Astrocyte (in vitro differentiated cells and primary cell): ENCODE results near the gene SEMA4D. TPM values are rescaled to one million over a fixed set of nuclear protein-coding genes. Genes with fewer than 3 reads are reported as not detected.

Experiments used
- DNase-seq: peaks from one replicate; pipeline ENCODE4 v3.0.0-alpha.2; 2010; ENCODE audit warnings: low read depth
- FAIRE-seq: peaks from 2 replicates; lab custom pipeline; 2011; peaks lifted over from hg19 to GRCh38; lab: Jason Lieb, UNC
- H2AFZ ChIP-seq: 2 replicates; pipeline ENCODE4 v1.6.0; 2012; ENCODE audit warnings: low read depth, low read length, inconsistent platforms
- H3K27ac ChIP-seq: 2 replicates; pipeline ENCODE4 v1.5.1; 2011; ENCODE audit warnings: low read depth, low read length, inconsistent platforms
- H3K27me3 ChIP-seq: 2 replicates; pipeline ENCODE4 v1.6.0; 2011; ENCODE audit warnings: low read length, inconsistent platforms; ENCODE audit not compliant: insufficient read depth
- H3K36me3 ChIP-seq: 2 replicates; pipeline ENCODE4 v1.5.1; 2011; ENCODE audit warnings: low read length, inconsistent platforms; ENCODE audit not compliant: insufficient read depth
- H3K4me1 ChIP-seq: 2 replicates; pipeline ENCODE4 v1.5.1; 2011; ENCODE audit warnings: low read length, inconsistent platforms; ENCODE audit not compliant: insufficient read depth
- H3K4me2 ChIP-seq: 2 replicates; pipeline ENCODE4 v1.6.0; 2012; ENCODE audit warnings: low read length, inconsistent platforms
- H3K4me3 ChIP-seq: 2 replicates; pipeline ENCODE4 v1.5.1; 2011; ENCODE audit warnings: low read depth, mild to moderate bottlenecking, low read length, inconsistent platforms; ENCODE audit not compliant: insufficient read depth
- H3K79me2 ChIP-seq: 2 replicates; pipeline ENCODE4 v1.6.0; 2012; ENCODE audit warnings: mild to moderate bottlenecking, low read length, inconsistent platforms; ENCODE audit not compliant: insufficient read depth
- H3K9ac ChIP-seq: 2 replicates; pipeline ENCODE4 v1.6.0; 2012; ENCODE audit warnings: mild to moderate bottlenecking, low read length, inconsistent platforms
- H3K9me3 ChIP-seq: 2 replicates; pipeline ENCODE4 v1.5.1; 2012; ENCODE audit warnings: low read depth, mild to moderate bottlenecking, low read length, inconsistent platforms; ENCODE audit not compliant: insufficient read depth
- H4K20me1 ChIP-seq: 2 replicates; pipeline ENCODE4 v1.6.0; 2012; ENCODE audit warnings: low read length, inconsistent platforms; ENCODE audit not compliant: insufficient read depth
- H3K27ac Mint-ChIP-seq: one replicate; pipeline ENCODE4 v1.8.0; 2021; ENCODE audit warnings: mild to moderate bottlenecking, mixed read lengths; ENCODE audit not compliant: unreplicated experiment
- H3K27me3 Mint-ChIP-seq: one replicate; pipeline ENCODE4 v1.8.0; 2021; ENCODE audit warnings: low read depth, mixed read lengths; ENCODE audit not compliant: unreplicated experiment
- H3K36me3 Mint-ChIP-seq: one replicate; pipeline ENCODE4 v1.8.0; 2021; ENCODE audit warnings: low read depth, mixed read lengths; ENCODE audit not compliant: unreplicated experiment
- H3K4me1 Mint-ChIP-seq: one replicate; pipeline ENCODE4 v1.8.0; 2021; ENCODE audit warnings: low read depth, mixed read lengths; ENCODE audit not compliant: unreplicated experiment
- H3K4me3 Mint-ChIP-seq: one replicate; pipeline ENCODE4 v1.8.0; 2021; ENCODE audit warnings: mild to moderate bottlenecking, moderate library complexity, mixed read lengths; ENCODE audit not compliant: unreplicated experiment
- H3K9me3 Mint-ChIP-seq: one replicate; pipeline ENCODE4 v1.8.0; 2021; ENCODE audit warnings: mild to moderate bottlenecking, mixed read lengths; ENCODE audit not compliant: unreplicated experiment
- CTCF ChIP-seq: IDR thresholded peaks from 2 replicates; pipeline ENCODE4 v1.5.1; 2011; ENCODE audit warnings: low read depth, mild to moderate bottlenecking, inconsistent platforms, low read length, moderate library complexity; ENCODE audit not compliant: insufficient read depth
- EZH2 ChIP-seq: IDR thresholded peaks from 2 replicates; pipeline ENCODE4 v1.6.1; 2012; ENCODE audit warnings: mild to moderate bottlenecking, low read length, inconsistent platforms; ENCODE audit not compliant: insufficient read depth
- total RNA-seq: library from RNA; stranded (reverse); gene quantifications from 2 replicates; pipeline ENCODE4 v1.2.1, GENCODE V29; 2021

The SEMA4D gene
- total RNA-seq, 1 donor from 2014 or later, result 6.2 TPM

- no peaks in the 10 kb centered on the region for H3K4me1 ChIP-seq
- peaks cover 6% of the 10 kb centered on the region for H3K79me2 ChIP-seq
- H4K20me1 ChIP-seq, result peaks cover 16% of the 10 kb centered on the region
- H3K9me3 ChIP-seq, result no peaks in the 10 kb centered on the region
- H3K9ac ChIP-seq, result no peak overlapping the region
- TF ChIP-seq EZH2, result no peak
- TF ChIP-seq CTCF, result no peak
- H3K27ac Mint-ChIP-seq, result no peak overlapping the region
- no peaks in the 10 kb centered on the region for H3K27me3 Mint-ChIP-seq
- H3K4me3 Mint-ChIP-seq, result no peak overlapping the region
- H3K4me3 ChIP-seq, result no peak overlapping the region
- H3K4me2 ChIP-seq, result no peak overlapping the region
- H3K36me3 Mint-ChIP-seq, result peaks cover 11% of the 10 kb centered on the region
- no peak overlapping the region for H2AFZ ChIP-seq
- no peaks in the 10 kb centered on the region for H3K27me3 ChIP-seq
- H3K36me3 ChIP-seq, result peaks cover 46% of the 10 kb centered on the region
- H3K9me3 Mint-ChIP-seq, result no peaks in the 10 kb centered on the region
- no peak overlapping the region for H3K27ac ChIP-seq
- no peaks in the 10 kb centered on the region for H3K4me1 Mint-ChIP-seq
- FAIRE-seq, result no peak
- DNase-seq, result no peak
These were observed 167.4 kb downstream of the SEMA4D start for GRCh38 chr9:89330513-89330912.

- no peak overlapping the region for H2AFZ ChIP-seq
- no peak for FAIRE-seq
- H3K4me3 Mint-ChIP-seq, result no peak overlapping the region
- DNase-seq, result no peak
- no peaks in the 10 kb centered on the region for H3K27me3 ChIP-seq
- H3K9me3 Mint-ChIP-seq, result no peaks in the 10 kb centered on the region
- no peak overlapping the region for H3K27ac ChIP-seq
- H3K4me1 Mint-ChIP-seq, result no peaks in the 10 kb centered on the region
- H3K4me2 ChIP-seq, result no peak overlapping the region
- H3K36me3 ChIP-seq, result peaks cover 46% of the 10 kb centered on the region
- peaks cover 11% of the 10 kb centered on the region for H3K79me2 ChIP-seq
- H3K4me3 ChIP-seq, result no peak overlapping the region
- no peaks in the 10 kb centered on the region for H3K9me3 ChIP-seq
- no peak for TF ChIP-seq CTCF
- no peak for TF ChIP-seq EZH2
- H3K9ac ChIP-seq, result no peak overlapping the region
- H3K27ac Mint-ChIP-seq, result no peak overlapping the region
- H3K4me1 ChIP-seq, result no peaks in the 10 kb centered on the region
- peaks cover 11% of the 10 kb centered on the region for H3K36me3 Mint-ChIP-seq
- H4K20me1 ChIP-seq, result peaks cover 21% of the 10 kb centered on the region
- H3K27me3 Mint-ChIP-seq, result no peaks in the 10 kb centered on the region
These were observed 168.0 kb downstream of the SEMA4D start for GRCh38 chr9:89329917-89330316.

- no peaks in the 10 kb centered on the region for H3K9me3 ChIP-seq
- peaks cover 36% of the 10 kb centered on the region for H4K20me1 ChIP-seq
- no peaks in the 10 kb centered on the region for H3K27me3 ChIP-seq
- no peak overlapping the region for H3K4me2 ChIP-seq
- Mint-ChIP-seq H3K36me3 (peaks cover 10% of the 10 kb centered on the region), H3K27ac (no peak overlapping the region), H3K4me1 (peaks cover 5% of the 10 kb centered on the region), H3K27me3 (no peaks in the 10 kb centered on the region), H3K4me3 (no peak overlapping the region), H3K9me3 (no peaks in the 10 kb centered on the region)
- DNase-seq (peak; percentile 20), FAIRE-seq (no peak)
- no peak overlapping the region for H3K4me3 ChIP-seq
- no peak overlapping the region for H2AFZ ChIP-seq
- no peak for TF ChIP-seq CTCF
- TF ChIP-seq EZH2, result no peak
- H3K9ac ChIP-seq, result no peak overlapping the region
- no peak overlapping the region for H3K27ac ChIP-seq
- peaks cover 29% of the 10 kb centered on the region for H3K79me2 ChIP-seq
- peaks cover 29% of the 10 kb centered on the region for H3K36me3 ChIP-seq
- H3K4me1 ChIP-seq, result no peaks in the 10 kb centered on the region
These were observed 169.8 kb downstream of the SEMA4D start for GRCh38 chr9:89328064-89328463.
